DOHH2 (cell line): ENCODE measurements around the gene ZNF37A.
"Not testable (repeated sequence)": the region's sequence is repeated elsewhere in the genome, so short reads cannot be mapped to it uniquely, and the experiment has no call there.

Source experiments
- H3F3A ChIP-seq: fragments of 200-600 bp; sonication (generic), shearing (Covaris generic); 2 replicates; pipeline ENCODE4 v1.6.0; 2016; ENCODE audit warnings: antibody characterized with exemption, mild to moderate bottlenecking; ENCODE audit not compliant: control insufficient read depth, insufficient read depth
- H3K27ac ChIP-seq: fragments of 200-600 bp; sonication (generic); 2 replicates; pipeline ENCODE4 v1.5.1; 2014; ENCODE audit warnings: low read depth, mild to moderate bottlenecking, low read length, moderate library complexity
- H3K27me3 ChIP-seq: fragments of 200-600 bp; sonication (generic); 2 replicates; pipeline ENCODE4 v1.6.1; 2014; ENCODE audit warnings: mild to moderate bottlenecking, low read length, mixed read lengths; ENCODE audit not compliant: control insufficient read depth
- H3K36me3 ChIP-seq: fragments of 200-600 bp; sonication (generic); 2 replicates; pipeline ENCODE4 v1.6.1; 2014; ENCODE audit warnings: mild to moderate bottlenecking, low read length, moderate library complexity, mixed read lengths; ENCODE audit not compliant: control insufficient read depth
- H3K4me1 ChIP-seq: fragments of 200-600 bp; sonication (generic); 2 replicates; pipeline ENCODE4 v1.6.1; 2014; ENCODE audit warnings: mild to moderate bottlenecking, low read length, mixed read lengths; ENCODE audit not compliant: control insufficient read depth
- H3K4me2 ChIP-seq: fragments of 200-600 bp; sonication (generic); 2 replicates; pipeline ENCODE4 v1.6.0; 2014; ENCODE audit warnings: mild to moderate bottlenecking, low read length, moderate library complexity
- H3K4me3 ChIP-seq: fragments of 200-600 bp; sonication (generic); 2 replicates; pipeline ENCODE4 v1.5.1; 2014; ENCODE audit warnings: mild to moderate bottlenecking, low read length, mixed read lengths
- H3K79me2 ChIP-seq: fragments of 200-600 bp; sonication (generic); 2 replicates; pipeline ENCODE4 v1.6.1; 2014; ENCODE audit warnings: mild to moderate bottlenecking, low read length, mixed read lengths; ENCODE audit not compliant: control insufficient read depth
- H3K9me2 ChIP-seq: fragments of 200-600 bp; sonication (generic); replicated peaks from 2 replicates; pipeline ENCODE4 v1.6.1; 2014; ENCODE audit warnings: mild to moderate bottlenecking, low read length, mixed read lengths; ENCODE audit not compliant: control insufficient read depth
- H3K9me3 ChIP-seq: fragments of 200-600 bp; sonication (generic); 2 replicates; pipeline ENCODE4 v1.6.1; 2014; ENCODE audit warnings: antibody characterized with exemption, low read length, mixed read lengths; ENCODE audit not compliant: control insufficient read depth, insufficient read depth
- H4K20me1 ChIP-seq: fragments of 200-600 bp; sonication (generic); 2 replicates; pipeline ENCODE4 v1.6.0; 2014; ENCODE audit warnings: low read depth, mild to moderate bottlenecking, antibody characterized with exemption, low read length, moderate library complexity; ENCODE audit not compliant: control insufficient read depth, insufficient read depth
- EZH2phosphoT487 ChIP-seq: fragments of 200-600 bp; sonication (generic); IDR thresholded peaks from 2 replicates; pipeline ENCODE4 v1.6.1; 2017; ENCODE audit warnings: borderline replicate concordance, mild to moderate bottlenecking, antibody characterized with exemption, low read length, moderate library complexity, mixed read lengths
- TF ChIP-seq, protein P1 (sequence below): fragments of 200-600 bp; sonication (generic); IDR thresholded peaks from one replicate; pipeline ENCODE4 v1.5.1; 2014; ENCODE audit warnings: antibody characterized with exemption, mild to moderate bottlenecking, low read depth, low read length; ENCODE audit not compliant: poor library complexity, severe bottlenecking

Gene ZNF37A

DNA sequence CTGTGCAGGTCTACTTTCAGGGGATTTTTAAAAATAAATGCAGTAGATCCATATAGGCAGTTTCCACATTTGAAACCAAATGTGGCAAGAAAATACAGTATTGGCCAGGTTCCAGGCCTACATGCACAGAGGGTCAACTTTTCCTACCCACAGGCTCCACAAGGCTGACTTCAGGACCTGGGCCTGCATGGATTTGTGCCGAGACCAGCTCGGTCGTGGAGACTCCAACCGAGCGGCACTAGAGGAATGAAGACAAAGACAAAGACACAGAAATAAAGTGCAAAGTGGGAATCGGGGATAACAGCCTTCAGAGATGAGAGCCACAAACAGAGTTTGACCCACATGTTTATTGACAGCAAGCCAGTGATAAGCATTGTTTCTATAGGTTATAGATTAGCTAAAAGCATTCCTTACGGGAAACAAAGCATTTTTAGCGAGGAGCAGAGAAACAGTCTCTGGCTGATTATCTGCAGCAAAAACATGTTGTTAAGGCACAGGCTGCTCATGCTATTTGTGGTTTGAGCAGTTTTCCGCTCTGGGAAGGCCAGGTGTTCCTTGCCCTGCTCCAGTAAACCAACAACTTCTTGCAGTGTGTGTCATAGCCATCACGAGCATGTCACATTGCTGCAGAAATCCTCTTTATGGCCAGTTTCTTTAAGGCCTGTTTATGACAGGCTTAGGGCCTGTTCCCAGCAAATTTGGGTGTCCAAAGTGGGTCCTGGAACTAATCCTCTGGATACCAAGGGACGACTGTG is 52.6 kb downstream of the ZNF37A start:
- Histone ChIP-seq H3K4me3 (no peak overlapping the region), H3K36me3 (no peaks in the 10 kb centered on the region), H4K20me1 (no peaks in the 10 kb centered on the region), H3K79me2 (no peaks in the 10 kb centered on the region), H3F3A (no peaks in the 10 kb centered on the region), H3K4me1 (no peaks in the 10 kb centered on the region), H3K27ac (no peak overlapping the region), H3K27me3 (no peaks in the 10 kb centered on the region), H3K4me2 (no peak overlapping the region), H3K9me2 (no peaks in the 10 kb centered on the region), H3K9me3 (no peaks in the 10 kb centered on the region)
- no peak for TF ChIP-seq EZH2phosphoT487
- TF ChIP-seq, protein P1, sequence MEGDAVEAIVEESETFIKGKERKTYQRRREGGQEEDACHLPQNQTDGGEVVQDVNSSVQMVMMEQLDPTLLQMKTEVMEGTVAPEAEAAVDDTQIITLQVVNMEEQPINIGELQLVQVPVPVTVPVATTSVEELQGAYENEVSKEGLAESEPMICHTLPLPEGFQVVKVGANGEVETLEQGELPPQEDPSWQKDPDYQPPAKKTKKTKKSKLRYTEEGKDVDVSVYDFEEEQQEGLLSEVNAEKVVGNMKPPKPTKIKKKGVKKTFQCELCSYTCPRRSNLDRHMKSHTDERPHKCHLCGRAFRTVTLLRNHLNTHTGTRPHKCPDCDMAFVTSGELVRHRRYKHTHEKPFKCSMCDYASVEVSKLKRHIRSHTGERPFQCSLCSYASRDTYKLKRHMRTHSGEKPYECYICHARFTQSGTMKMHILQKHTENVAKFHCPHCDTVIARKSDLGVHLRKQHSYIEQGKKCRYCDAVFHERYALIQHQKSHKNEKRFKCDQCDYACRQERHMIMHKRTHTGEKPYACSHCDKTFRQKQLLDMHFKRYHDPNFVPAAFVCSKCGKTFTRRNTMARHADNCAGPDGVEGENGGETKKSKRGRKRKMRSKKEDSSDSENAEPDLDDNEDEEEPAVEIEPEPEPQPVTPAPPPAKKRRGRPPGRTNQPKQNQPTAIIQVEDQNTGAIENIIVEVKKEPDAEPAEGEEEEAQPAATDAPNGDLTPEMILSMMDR: no peak

DNA sequence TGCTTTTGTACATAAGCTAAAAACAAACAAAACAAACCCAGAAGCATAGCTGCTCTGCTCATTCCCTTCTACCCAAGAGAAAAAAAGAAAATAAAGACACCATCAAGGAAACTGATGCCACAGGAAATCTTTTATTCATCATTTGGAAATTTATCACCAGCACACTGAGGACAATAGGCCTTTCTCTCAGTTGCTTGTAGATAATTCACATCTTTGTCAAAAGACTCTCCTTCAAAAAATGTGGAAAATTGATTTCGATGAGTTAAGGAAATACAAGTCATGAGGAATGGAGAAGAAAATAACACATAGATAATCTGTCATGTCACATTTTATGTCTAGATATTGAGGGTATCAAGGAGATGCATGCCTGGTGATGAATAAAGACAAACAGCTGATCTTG is 53.5 kb downstream of the ZNF37A start:
- no peak overlapping the region for H3K27ac ChIP-seq

GRCh38 chr10:38150891-38151463 is 56.8 kb downstream of the ZNF37A start:
- not testable (repeated sequence) for H3K4me3 ChIP-seq, H4K20me1 ChIP-seq, H3K9me3 ChIP-seq, H3K4me2 ChIP-seq, H3K27me3 ChIP-seq, H3K27ac ChIP-seq, H3K36me3 ChIP-seq, H3K79me2 ChIP-seq, H3K4me1 ChIP-seq, H3F3A ChIP-seq, H3K9me2 ChIP-seq

More for the DNA sequence above, 53.5 kb downstream of the ZNF37A start:
- H3K79me2 ChIP-seq: no peaks in the 10 kb centered on the region
- H3K4me2 ChIP-seq: no peak overlapping the region
- no peak for TF ChIP-seq EZH2phosphoT487
- TF ChIP-seq, protein P1: no peak
- H3K4me1 ChIP-seq: no peaks in the 10 kb centered on the region
- no peak overlapping the region for H3K4me3 ChIP-seq
- H3K9me3 ChIP-seq: no peaks in the 10 kb centered on the region
- H4K20me1 ChIP-seq: no peaks in the 10 kb centered on the region
- H3K9me2 ChIP-seq: no peaks in the 10 kb centered on the region
- H3K27me3 ChIP-seq: no peaks in the 10 kb centered on the region
- H3K36me3 ChIP-seq: no peaks in the 10 kb centered on the region
- no peaks in the 10 kb centered on the region for H3F3A ChIP-seq

GRCh38 chr10:38156416-38157269 is 62.5 kb downstream of the ZNF37A start:
- Histone ChIP-seq H3F3A (no peaks in the 10 kb centered on the region), H3K27me3 (no peaks in the 10 kb centered on the region), H3K27ac (no peak overlapping the region), H3K4me1 (no peaks in the 10 kb centered on the region), H3K4me2 (no peak overlapping the region), H3K9me3 (no peaks in the 10 kb centered on the region; the same call in 1 of the 2 replicates), H3K9me2 (no peaks in the 10 kb centered on the region), H3K4me3 (no peak overlapping the region), H3K36me3 (no peaks in the 10 kb centered on the region), H3K79me2 (no peaks in the 10 kb centered on the region), H4K20me1 (no peaks in the 10 kb centered on the region)
- TF ChIP-seq EZH2phosphoT487: no peak
